ENCODE results near the gene TFIP11.

TFIP11 gene

DNA sequence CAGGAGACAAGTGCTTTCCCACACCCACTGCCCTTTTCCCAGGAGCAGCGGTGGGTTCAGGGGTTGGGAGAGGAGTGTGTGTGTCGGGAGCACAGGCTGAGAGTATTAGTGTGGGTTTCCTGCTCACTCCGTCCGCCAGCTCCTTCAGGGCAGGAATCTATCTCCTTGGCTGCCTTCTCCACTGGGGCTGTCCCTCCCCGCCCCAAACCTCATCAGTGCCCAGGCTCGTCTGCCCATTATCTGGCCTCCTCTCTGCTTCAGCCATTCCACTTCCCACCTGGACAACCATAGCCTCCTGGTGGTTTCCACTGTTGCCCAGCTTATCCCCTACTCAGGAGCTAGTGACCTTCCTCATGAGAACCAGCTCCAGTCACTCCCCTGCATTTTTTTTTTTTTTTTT, 63.3 kb downstream of the TFIP11 start:
- DNase-seq (ENCODE audit: low read depth in 3 of 3) = no peak

DNA sequence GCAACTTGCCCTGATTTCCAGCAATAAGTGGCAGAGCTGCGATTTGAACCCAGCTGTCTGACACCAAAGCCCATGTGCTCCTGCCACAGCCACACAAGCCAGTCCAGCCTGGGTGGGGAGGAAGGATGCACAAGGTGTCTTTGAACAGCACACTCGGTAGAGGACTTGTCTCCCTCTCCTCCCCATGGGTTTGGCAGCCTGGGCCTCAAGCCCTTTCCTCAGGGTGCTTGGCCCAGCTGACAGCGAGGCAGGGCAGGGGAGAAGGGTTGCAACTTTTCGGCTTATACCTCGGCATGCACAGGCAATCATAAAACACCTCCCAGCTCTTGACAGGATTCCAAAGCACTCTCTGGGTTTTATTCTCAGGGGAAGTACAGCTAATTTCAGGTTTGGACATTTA, 63.9 kb downstream of the TFIP11 start:
- DNase-seq (ENCODE audit: low read depth in 3 of 3) = no peak

- DNase-seq (ENCODE audit: low read depth in 3 of 3) = no peak
Observed at GRCh38 chr22:26447584-26448329, 64.5 kb downstream of the TFIP11 start.

DNA sequence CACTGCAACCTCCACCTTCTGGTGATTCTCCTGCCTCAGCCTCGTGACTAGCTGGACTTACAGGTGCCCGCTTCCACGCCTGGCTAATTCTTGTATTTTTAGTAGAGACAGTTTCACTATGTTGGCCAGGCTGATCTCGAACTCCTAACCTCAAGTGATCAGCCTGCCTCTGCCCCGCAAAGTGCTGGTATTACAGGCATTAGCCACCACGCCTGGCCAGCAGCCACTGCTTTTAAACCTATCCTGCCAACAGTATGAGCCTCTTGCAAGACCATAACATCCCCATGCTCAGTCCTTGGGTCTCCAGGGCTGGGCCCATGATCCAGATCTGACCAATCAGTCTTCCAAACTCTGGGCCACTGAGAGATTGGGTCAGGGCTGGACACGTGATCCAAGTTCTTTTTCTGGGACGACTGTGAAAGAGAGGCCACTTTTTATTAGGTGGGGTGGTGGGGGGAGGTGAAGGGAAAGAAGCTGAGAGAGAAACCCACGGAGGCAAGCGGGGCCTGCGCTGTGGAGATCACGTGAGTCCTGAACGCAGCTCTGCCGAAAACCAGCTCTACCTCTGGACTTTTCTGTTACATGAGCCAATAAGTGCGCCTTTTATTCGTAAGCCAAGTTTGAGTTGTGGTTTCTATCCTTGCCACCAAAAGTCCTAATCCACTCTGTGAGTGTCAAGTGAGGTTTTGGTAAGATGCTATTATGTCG, 65.3 kb downstream of the TFIP11 start:
- no peak for DNase-seq (ENCODE audit: low read depth in 3 of 3)

- no peak for DNase-seq (ENCODE audit: low read depth in 3 of 3)
Observed at GRCh38 chr22:26445577-26446275, 66.5 kb downstream of the TFIP11 start.

DNA sequence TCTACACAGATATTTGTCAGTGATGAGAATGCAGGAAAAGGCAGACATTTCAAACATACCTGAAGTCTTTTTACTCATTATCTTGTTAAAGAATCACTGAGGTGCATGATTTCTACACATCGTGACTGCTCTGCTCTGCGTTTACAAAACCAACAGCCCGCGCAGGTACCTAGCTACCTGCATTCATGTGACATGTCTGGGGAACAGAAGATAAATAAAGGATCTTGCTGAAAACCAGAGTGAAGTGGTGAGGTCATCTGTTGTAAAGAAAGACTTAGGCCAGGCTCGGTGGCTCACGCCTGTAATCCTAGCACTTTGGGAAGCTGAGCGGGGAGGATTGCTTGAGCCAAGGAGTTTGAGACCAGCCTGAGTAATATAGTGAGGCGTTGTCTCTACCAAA, 67.5 kb downstream of the TFIP11 start:
- DNase-seq (ENCODE audit: low read depth in 3 of 3) = no peak

DNA sequence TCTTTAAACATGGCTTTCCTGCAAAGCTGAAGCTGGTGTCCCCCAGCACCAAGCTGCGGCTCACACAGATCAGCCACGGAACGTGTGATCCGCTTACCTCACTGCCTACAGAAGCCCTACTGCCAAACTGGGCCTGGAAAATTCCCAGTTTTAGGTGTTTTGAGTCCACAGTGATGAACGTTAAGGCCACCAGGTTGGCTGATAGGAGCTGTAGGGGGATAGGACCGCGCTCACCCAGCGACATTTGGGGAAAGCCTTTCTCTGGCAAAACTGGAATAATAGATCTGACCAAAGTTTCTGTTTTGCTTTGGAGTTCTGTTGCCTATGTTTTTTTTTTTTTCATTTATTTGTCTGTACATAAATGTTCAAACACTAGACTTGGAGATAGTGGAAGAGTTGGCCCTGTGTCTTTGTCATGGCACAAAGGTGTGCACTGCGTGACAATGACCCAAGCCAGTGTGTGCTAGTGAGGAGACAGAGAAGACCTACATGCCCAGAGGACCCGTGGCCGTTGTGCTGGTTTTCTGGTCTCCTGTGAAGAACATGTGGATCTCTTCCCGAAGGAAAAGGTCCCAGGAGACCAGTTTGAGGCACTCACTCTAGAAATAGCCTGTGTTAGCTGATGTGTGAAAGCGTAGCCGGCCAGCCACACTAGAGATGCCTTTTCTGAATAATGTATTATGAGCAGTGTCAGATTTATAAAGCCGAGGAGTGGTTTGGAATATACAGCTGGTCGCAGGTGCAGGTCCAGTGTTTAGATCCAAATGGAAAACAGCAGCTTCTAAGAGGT, 68.2 kb downstream of the TFIP11 start:
- no peak for DNase-seq (ENCODE audit: low read depth in 3 of 3)

DNA sequence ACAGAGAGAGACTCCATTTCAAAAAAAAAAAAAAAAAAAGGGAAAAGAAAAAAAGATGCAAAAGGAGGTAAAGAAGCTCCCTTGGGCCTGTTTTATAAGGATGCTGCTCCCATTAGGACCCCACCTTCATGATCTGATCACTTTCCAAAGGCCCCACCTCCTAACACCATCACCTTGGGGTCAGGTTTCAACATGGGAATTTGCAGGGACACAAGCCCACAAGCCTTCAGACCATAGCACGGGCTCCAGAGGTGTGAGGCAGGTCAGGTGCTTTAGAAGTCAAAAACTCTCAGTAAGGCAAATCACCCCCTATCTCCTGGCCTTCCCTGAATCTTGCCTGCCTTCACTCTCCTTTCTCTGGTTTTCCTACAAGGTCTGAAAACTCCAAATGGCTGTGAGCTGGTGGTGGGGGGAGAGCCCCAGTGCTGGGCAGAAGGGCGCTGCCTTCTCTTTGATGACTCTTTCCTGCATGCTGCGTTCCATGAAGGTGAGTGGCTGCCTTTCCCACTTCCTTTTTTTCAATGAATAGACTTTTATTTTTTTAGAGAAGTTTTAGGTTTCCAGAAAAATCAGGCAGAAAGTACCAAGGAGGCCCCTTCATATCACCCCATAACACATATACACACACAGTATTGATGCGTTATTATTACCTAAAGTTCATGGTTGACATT, 70.1 kb downstream of the TFIP11 start:
- DNase-seq (ENCODE audit: low read depth in 3 of 3) = no peak

All from stimulated activated CD4-positive, alpha-beta T cell treated with anti-CD3 and anti-CD28 coated beads, TNF-alpha, amount 100 ng/mL, for 4 hours (primary cell).